K562 (cell line): ENCODE measurements around the gene SLC2A4RG. TPM values are rescaled to one million over a fixed set of nuclear protein-coding genes. Genes with fewer than 3 reads are reported as not detected.

Experiments
- BRD4 ChIP-seq: fragments of 200-600 bp; sonication (generic); IDR thresholded peaks from 2 replicates; pipeline ENCODE4 v1.6.1; 2017; ENCODE audit warnings: inconsistent platforms
- CBFA2T3 ChIP-seq: fragments of 450-650 bp; IDR thresholded peaks from 2 replicates; pipeline ENCODE4 v1.6.1; 2017
- CHD4 ChIP-seq: fragments of 200-600 bp; sonication (generic); IDR thresholded peaks from 3 replicates; pipeline ENCODE4 v1.6.1; 2012; ENCODE audit warnings: low read depth, mild to moderate bottlenecking, mixed read lengths, low read length, inconsistent platforms; ENCODE audit not compliant: insufficient read depth, insufficient replicate concordance, poor library complexity, severe bottlenecking
- HLTF ChIP-seq: fragments of 450-650 bp; IDR thresholded peaks from 2 replicates; pipeline ENCODE4 v1.6.1; 2016
- JUN ChIP-seq, 2 experiments: sonication (generic) in 1 of 2; formaldehyde crosslinking in 1 of 2; IDR thresholded peaks; 2 replicates each; pipeline versions ENCODE4 v1.6.1 to v1.8.0; 2012 to 2022; ENCODE audit warnings: borderline replicate concordance in 2 of 2, mild to moderate bottlenecking in 2 of 2, improper control_type of control experiment in 1 of 2, low read depth in 1 of 2, low read length in 1 of 2, missing genetic modification reagents in 1 of 2
- KHSRP ChIP-seq: fragments of 450-650 bp; IDR thresholded peaks from 2 replicates; pipeline ENCODE4 v1.6.1; 2017
- MBD2 ChIP-seq: sonication (generic); IDR thresholded peaks from 2 replicates; pipeline ENCODE4 v1.6.1; 2016; ENCODE audit warnings: low read depth, borderline replicate concordance
- PRPF4 ChIP-seq: fragments of 200-400 bp; formaldehyde crosslinking; IDR thresholded peaks from one replicate; pipeline ENCODE4 v1.6.1; 2017; ENCODE audit warnings: low read length, low read depth, mild to moderate bottlenecking; ENCODE audit not compliant: insufficient read depth, poor library complexity, severe bottlenecking
- RFX1 ChIP-seq: fragments of 450-650 bp; IDR thresholded peaks from 2 replicates; pipeline ENCODE4 v1.6.1; 2016; ENCODE audit warnings: mild to moderate bottlenecking, moderate library complexity
- SAFB ChIP-seq: fragments of 200-400 bp; formaldehyde crosslinking; IDR thresholded peaks from 2 replicates; pipeline ENCODE4 v1.6.1; 2017; ENCODE audit warnings: low read depth, low read length, borderline replicate concordance
- SMARCA5 ChIP-seq: fragments of 450-650 bp; IDR thresholded peaks from 2 replicates; pipeline ENCODE4 v1.6.1; 2016
- TAF7 ChIP-seq: fragments of 450-650 bp; IDR thresholded peaks from 2 replicates; pipeline ENCODE4 v1.6.1; 2016; ENCODE audit warnings: missing genetic modification characterization, missing compliant biosample characterization
- ZFP1 ChIP-seq: fragments of 450-650 bp; formaldehyde crosslinking; IDR thresholded peaks from 2 replicates; pipeline ENCODE4 v1.4.0; 2020; ENCODE audit warnings: mild to moderate bottlenecking, mixed read lengths
- ZNF134 ChIP-seq: fragments of 250-450 bp; sonication (Bioruptor Pico); conservative IDR thresholded peaks from 2 replicates; pipeline ENCODE4 v1.4.0; 2020
- ZNF140 ChIP-seq: fragments of 250-450 bp; sonication (Bioruptor Pico); IDR thresholded peaks from 2 replicates; pipeline ENCODE4 v1.8.0; 2021; ENCODE audit warnings: moderate library complexity, mild to moderate bottlenecking, inconsistent platforms
- ZNF384 ChIP-seq: IDR thresholded peaks from 2 replicates; pipeline ENCODE4 v1.6.1; 2012; ENCODE audit warnings: low read depth, low read length, improper control_type of control experiment
- polyA plus RNA-seq, 8 experiments: library from polyadenylated mRNA; depleted of rRNA in 4 of 8; stranded (reverse) in 5 of 8; unstranded in 3 of 8; fragments of >200 nt; fragmentation: Nextera tagmentation in 2 of 8; fragmentation: Illumina TruSeq in 1 of 8; extraction: Ambion mirVana in 2 of 8; extraction: Trizol in 1 of 8; gene quantifications; 2 replicates each; pipeline versions ENCODE4 v1.2.1 to v1.2.3, GENCODE V29; 2011 to 2014; ENCODE audit warnings: inconsistent platforms in 1 of 8, missing spikeins in 1 of 8
- total RNA-seq, 7 experiments: library from RNA; depleted of rRNA in 6 of 7; stranded (reverse); fragments of >200 nt in 6 of 7; fragmentation: Illumina TruSeq in 2 of 7; extraction: Trizol in 2 of 7; gene quantifications; 2 replicates each; pipeline versions ENCODE4 v1.2.1 to v1.2.3, GENCODE V29; 2011 to 2021; ENCODE audit warnings: low replicate concordance in 1 of 7
- TF ChIP-seq, protein P1 (sequence below): fragments of 450-650 bp; formaldehyde crosslinking; IDR thresholded peaks from 2 replicates; pipeline ENCODE4 v1.4.0; 2020; ENCODE audit warnings: mild to moderate bottlenecking
- TF ChIP-seq, protein P2 (sequence below): fragments of 200-800 bp; sonication (Bioruptor generic); IDR thresholded peaks from 2 replicates; pipeline ENCODE4 v1.6.1; 2016; ENCODE audit warnings: missing genetic modification characterization, missing compliant biosample characterization
- TF ChIP-seq, protein P3 (sequence below), 2 experiments: fragments of 450-650 bp; conservative IDR thresholded peaks; 2 replicates each; pipeline ENCODE4 v1.6.1; 2017; ENCODE audit warnings: mild to moderate bottlenecking in 2 of 2, moderate library complexity in 2 of 2

SLC2A4RG gene
- total and polyA plus RNA-seq, 9 of the 15 experiments (the other 6 are each of a cell fraction or from before 2014, with no cell fraction given): 0.34 to 97.3 (median 26.5) TPM

DNA sequence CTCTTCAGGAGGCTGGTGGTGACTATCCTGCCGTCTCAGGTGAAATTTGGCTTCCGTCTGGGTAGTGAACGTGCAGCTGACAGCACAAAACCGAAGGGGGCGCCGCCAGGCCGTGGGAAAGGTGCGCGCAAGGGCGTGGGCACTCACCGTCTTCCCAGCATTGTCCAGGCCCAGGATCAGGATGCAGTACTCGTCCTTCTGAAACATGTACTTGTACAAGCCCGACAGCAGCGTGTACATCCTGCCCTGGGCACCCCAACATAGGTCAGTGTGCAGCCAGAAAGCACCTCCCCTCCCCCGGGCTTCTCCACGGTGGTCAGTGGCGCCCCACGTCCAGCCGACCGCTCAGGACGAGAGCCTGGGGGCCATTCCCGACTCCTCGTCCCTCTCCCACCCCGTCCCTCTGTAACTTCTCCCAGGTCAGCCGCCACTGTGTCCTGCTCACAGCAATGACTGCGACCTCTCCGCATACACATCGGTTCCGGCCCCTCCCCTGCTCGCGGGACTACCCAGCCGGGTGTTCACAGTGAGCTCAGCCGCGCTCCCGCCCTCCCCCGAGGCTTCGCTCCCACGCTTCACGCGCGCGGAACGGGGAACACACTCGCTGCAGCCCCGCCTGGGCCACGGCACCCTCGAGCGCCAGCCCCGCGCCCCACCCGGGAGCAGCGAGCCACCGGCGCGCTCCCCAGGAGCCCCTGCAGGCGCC lies 32.6 kb upstream of the SLC2A4RG start (continued):
- TF ChIP-seq HLTF (no peak), RFX1 (no peak), KHSRP (no peak), SAFB (peak; percentile 69; the same call in 1 of the 2 replicates), CHD4 (no peak), PRPF4 (no peak), CBFA2T3 (no peak), BRD4 (no peak), TAF7 (tag) (no peak), MBD2 (no peak), ZFP1 (CRISPR knock-in tag) (no peak), JUN (IDR thresholded peaks at IDR 0.05; ENCODE audit: borderline replicate concordance, low read depth, low read length) (no peak), JUN (CRISPR knock-in tag; IDR thresholded peaks at IDR 0.05; ENCODE audit: borderline replicate concordance) (no peak), SMARCA5 (no peak), ZNF140 (CRISPR knock-in tag) (no peak), ZNF134 (CRISPR knock-in tag) (no peak), ZNF384 (no peak)
- TF ChIP-seq, protein P1, sequence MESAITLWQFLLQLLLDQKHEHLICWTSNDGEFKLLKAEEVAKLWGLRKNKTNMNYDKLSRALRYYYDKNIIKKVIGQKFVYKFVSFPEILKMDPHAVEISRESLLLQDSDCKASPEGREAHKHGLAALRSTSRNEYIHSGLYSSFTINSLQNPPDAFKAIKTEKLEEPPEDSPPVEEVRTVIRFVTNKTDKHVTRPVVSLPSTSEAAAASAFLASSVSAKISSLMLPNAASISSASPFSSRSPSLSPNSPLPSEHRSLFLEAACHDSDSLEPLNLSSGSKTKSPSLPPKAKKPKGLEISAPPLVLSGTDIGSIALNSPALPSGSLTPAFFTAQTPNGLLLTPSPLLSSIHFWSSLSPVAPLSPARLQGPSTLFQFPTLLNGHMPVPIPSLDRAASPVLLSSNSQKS (CRISPR knock-in tag): no peak
- TF ChIP-seq, protein P2, sequence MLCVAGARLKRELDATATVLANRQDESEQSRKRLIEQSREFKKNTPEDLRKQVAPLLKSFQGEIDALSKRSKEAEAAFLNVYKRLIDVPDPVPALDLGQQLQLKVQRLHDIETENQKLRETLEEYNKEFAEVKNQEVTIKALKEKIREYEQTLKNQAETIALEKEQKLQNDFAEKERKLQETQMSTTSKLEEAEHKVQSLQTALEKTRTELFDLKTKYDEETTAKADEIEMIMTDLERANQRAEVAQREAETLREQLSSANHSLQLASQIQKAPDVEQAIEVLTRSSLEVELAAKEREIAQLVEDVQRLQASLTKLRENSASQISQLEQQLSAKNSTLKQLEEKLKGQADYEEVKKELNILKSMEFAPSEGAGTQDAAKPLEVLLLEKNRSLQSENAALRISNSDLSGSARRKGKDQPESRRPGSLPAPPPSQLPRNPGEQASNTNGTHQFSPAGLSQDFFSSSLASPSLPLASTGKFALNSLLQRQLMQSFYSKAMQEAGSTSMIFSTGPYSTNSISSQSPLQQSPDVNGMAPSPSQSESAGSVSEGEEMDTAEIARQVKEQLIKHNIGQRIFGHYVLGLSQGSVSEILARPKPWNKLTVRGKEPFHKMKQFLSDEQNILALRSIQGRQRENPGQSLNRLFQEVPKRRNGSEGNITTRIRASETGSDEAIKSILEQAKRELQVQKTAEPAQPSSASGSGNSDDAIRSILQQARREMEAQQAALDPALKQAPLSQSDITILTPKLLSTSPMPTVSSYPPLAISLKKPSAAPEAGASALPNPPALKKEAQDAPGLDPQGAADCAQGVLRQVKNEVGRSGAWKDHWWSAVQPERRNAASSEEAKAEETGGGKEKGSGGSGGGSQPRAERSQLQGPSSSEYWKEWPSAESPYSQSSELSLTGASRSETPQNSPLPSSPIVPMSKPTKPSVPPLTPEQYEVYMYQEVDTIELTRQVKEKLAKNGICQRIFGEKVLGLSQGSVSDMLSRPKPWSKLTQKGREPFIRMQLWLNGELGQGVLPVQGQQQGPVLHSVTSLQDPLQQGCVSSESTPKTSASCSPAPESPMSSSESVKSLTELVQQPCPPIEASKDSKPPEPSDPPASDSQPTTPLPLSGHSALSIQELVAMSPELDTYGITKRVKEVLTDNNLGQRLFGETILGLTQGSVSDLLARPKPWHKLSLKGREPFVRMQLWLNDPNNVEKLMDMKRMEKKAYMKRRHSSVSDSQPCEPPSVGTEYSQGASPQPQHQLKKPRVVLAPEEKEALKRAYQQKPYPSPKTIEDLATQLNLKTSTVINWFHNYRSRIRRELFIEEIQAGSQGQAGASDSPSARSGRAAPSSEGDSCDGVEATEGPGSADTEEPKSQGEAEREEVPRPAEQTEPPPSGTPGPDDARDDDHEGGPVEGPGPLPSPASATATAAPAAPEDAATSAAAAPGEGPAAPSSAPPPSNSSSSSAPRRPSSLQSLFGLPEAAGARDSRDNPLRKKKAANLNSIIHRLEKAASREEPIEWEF (CRISPR knock-in tag): no peak
- TF ChIP-seq, protein P3, sequence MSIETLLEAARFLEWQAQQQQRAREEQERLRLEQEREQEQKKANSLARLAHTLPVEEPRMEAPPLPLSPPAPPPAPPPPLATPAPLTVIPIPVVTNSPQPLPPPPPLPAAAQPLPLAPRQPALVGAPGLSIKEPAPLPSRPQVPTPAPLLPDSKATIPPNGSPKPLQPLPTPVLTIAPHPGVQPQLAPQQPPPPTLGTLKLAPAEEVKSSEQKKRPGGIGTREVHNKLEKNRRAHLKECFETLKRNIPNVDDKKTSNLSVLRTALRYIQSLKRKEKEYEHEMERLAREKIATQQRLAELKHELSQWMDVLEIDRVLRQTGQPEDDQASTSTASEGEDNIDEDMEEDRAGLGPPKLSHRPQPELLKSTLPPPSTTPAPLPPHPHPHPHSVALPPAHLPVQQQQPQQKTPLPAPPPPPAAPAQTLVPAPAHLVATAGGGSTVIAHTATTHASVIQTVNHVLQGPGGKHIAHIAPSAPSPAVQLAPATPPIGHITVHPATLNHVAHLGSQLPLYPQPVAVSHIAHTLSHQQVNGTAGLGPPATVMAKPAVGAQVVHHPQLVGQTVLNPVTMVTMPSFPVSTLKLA (conservative IDR thresholded peaks at IDR 0.05): peak; percentile 30 to 62; a peak in 2 of 4 replicates
